Effector CD8-positive, alpha-beta T cell (primary cell): ENCODE results near the gene TIFAB.

ENCODE experiments used
- DNase-seq: peaks from one replicate; lab custom pipeline; 2025; lab: John Stamatoyannopoulos, UW

TIFAB gene

GRCh38 chr5:135442431-135443160, 9.6 kb downstream of the TIFAB start:
- DNase-seq = no peak

- DNase-seq = no peak
Observed at GRCh38 chr5:135441919-135442318, 10.2 kb downstream of the TIFAB start.

GRCh38 chr5:135441350-135441831, 10.8 kb downstream of the TIFAB start:
- no peak for DNase-seq

- DNase-seq = no peak
Observed at GRCh38 chr5:135440916-135441315, 11.2 kb downstream of the TIFAB start.

GRCh38 chr5:135439231-135440205, 12.6 kb downstream of the TIFAB start:
- no peak for DNase-seq

- no peak for DNase-seq
Observed at GRCh38 chr5:135438636-135439221, 13.4 kb downstream of the TIFAB start.

- no peak for DNase-seq
Observed at GRCh38 chr5:135437796-135438560, 14.2 kb downstream of the TIFAB start.

- no peak for DNase-seq
Observed at GRCh38 chr5:135437422-135437795, 14.7 kb downstream of the TIFAB start.

- no peak for DNase-seq
Observed at GRCh38 chr5:135436951-135437418, 15.2 kb downstream of the TIFAB start.

- DNase-seq = no peak
Observed at GRCh38 chr5:135435467-135436330, 16.5 kb downstream of the TIFAB start.

GRCh38 chr5:135434591-135435466, 17.3 kb downstream of the TIFAB start:
- DNase-seq = no peak

GRCh38 chr5:135433681-135434426, 18.3 kb downstream of the TIFAB start:
- no peak for DNase-seq

GRCh38 chr5:135432113-135432512, 20.0 kb downstream of the TIFAB start:
- DNase-seq = no peak

- no peak for DNase-seq
Observed at GRCh38 chr5:135430135-135430437, 22.1 kb downstream of the TIFAB start.

GRCh38 chr5:135429301-135430134, 22.6 kb downstream of the TIFAB start:
- no peak for DNase-seq

GRCh38 chr5:135428586-135428985, 23.6 kb downstream of the TIFAB start:
- DNase-seq = no peak

- no peak for DNase-seq
Observed at GRCh38 chr5:135426102-135427082, 25.8 kb downstream of the TIFAB start.
